ENCODE data around the gene TLR9.

TLR9 gene

DNA sequence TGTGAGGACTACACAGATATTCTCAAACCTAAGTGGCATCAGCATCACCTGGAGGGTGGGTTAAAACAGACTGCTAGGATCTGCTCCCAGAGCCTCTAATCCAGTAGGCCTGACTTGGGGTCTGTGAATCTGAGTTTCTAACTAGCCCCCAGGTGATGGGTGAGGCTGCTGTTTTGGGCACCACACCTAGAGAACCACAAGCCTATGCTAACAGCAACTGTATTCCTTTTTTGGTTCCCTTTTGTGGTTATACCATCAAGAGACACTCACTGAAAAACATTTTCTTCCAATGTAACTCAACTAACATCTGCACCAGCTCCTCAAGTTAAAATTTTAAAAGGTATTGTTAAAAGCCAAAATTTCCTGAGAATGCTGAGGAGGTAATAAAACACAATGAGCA lies 37.0 kb upstream of the TLR9 start:
- H3K4me3 ChIP-seq (ENCODE audit: low read length): no peak overlapping the region
- TF ChIP-seq, protein P1, sequence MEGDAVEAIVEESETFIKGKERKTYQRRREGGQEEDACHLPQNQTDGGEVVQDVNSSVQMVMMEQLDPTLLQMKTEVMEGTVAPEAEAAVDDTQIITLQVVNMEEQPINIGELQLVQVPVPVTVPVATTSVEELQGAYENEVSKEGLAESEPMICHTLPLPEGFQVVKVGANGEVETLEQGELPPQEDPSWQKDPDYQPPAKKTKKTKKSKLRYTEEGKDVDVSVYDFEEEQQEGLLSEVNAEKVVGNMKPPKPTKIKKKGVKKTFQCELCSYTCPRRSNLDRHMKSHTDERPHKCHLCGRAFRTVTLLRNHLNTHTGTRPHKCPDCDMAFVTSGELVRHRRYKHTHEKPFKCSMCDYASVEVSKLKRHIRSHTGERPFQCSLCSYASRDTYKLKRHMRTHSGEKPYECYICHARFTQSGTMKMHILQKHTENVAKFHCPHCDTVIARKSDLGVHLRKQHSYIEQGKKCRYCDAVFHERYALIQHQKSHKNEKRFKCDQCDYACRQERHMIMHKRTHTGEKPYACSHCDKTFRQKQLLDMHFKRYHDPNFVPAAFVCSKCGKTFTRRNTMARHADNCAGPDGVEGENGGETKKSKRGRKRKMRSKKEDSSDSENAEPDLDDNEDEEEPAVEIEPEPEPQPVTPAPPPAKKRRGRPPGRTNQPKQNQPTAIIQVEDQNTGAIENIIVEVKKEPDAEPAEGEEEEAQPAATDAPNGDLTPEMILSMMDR (conservative IDR thresholded peaks at IDR 0.05; ENCODE audit: low read depth, low read length): no peak
- DNase-seq (ENCODE audit: low read depth): no peak

- H3K4me3 ChIP-seq (ENCODE audit: low read length): no peak overlapping the region
- TF ChIP-seq, protein P1 (conservative IDR thresholded peaks at IDR 0.05; ENCODE audit: low read depth, low read length): no peak
- DNase-seq (ENCODE audit: low read depth): no peak
Measured at GRCh38 chr3:52259448-52259847, 34.0 kb upstream of the TLR9 start.

GRCh38 chr3:52259035-52259434 lies 33.6 kb upstream of the TLR9 start:
- DNase-seq (ENCODE audit: low read depth): no peak
- TF ChIP-seq, protein P1 (conservative IDR thresholded peaks at IDR 0.05; ENCODE audit: low read depth, low read length): no peak
- no peak overlapping the region for H3K4me3 ChIP-seq (ENCODE audit: low read length)

- H3K4me3 ChIP-seq (ENCODE audit: low read length): no peak overlapping the region
- TF ChIP-seq, protein P1 (conservative IDR thresholded peaks at IDR 0.05; ENCODE audit: low read depth, low read length): no peak
- DNase-seq (ENCODE audit: low read depth): no peak
Measured at GRCh38 chr3:52257911-52258310, 32.5 kb upstream of the TLR9 start.

GRCh38 chr3:52256622-52257021 lies 31.2 kb upstream of the TLR9 start:
- no peak overlapping the region for H3K4me3 ChIP-seq (ENCODE audit: low read length)
- no peak for DNase-seq (ENCODE audit: low read depth)
- TF ChIP-seq, protein P1 (conservative IDR thresholded peaks at IDR 0.05; ENCODE audit: low read depth, low read length): no peak

GRCh38 chr3:52256159-52256558 lies 30.7 kb upstream of the TLR9 start:
- DNase-seq (ENCODE audit: low read depth): no peak
- H3K4me3 ChIP-seq (ENCODE audit: low read length): no peak overlapping the region
- TF ChIP-seq, protein P1 (conservative IDR thresholded peaks at IDR 0.05; ENCODE audit: low read depth, low read length): no peak

DNA sequence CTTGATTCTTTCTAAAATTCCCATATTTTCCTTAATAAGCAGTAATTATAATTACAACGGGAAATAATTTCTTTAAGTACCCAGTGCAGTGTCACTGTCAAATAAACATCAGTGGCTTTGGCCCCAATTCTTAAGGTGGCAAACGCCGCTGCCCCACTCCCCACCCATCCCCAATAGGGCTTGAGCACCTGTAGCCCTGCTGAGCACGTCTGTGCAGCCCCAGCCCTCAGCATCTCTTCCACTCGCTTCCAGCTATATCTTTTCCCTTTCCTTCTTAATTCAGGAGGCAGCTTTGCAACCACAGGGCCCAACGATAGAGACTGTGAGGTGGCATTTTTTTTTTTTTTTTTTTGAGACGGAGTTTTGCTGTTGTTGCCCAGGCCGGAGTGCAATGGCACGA lies 29.2 kb upstream of the TLR9 start:
- H3K4me3 ChIP-seq (ENCODE audit: low read length): no peak overlapping the region
- DNase-seq (ENCODE audit: low read depth): no peak
- TF ChIP-seq, protein P1 (conservative IDR thresholded peaks at IDR 0.05; ENCODE audit: low read depth, low read length): no peak
